Effector memory CD4-positive, alpha-beta T cell (primary cell): Measurements from ENCODE around the gene IVNS1ABP.

Experiments used
- DNase-seq, 3 donors: peaks; one replicate each; pipeline ENCODE4 v3.0.0-alpha.2; 2020
- H3K27ac ChIP-seq: 2 replicates; pipeline ENCODE4 v1.7.0; 2013; ENCODE audit warnings: mild to moderate bottlenecking, low read length, moderate library complexity; ENCODE audit not compliant: insufficient read depth, poor library complexity, severe bottlenecking
- H3K27me3 ChIP-seq: replicated peaks from 2 replicates; pipeline ENCODE4 v1.7.0; 2013; ENCODE audit warnings: mild to moderate bottlenecking, low read length; ENCODE audit not compliant: insufficient read depth, control insufficient read depth, poor library complexity, severe bottlenecking
- H3K36me3 ChIP-seq: 2 replicates; pipeline ENCODE4 v1.7.0; 2013; ENCODE audit warnings: mild to moderate bottlenecking, low read length, moderate library complexity; ENCODE audit not compliant: control insufficient read depth, insufficient read depth
- H3K4me1 ChIP-seq: 2 replicates; pipeline ENCODE4 v1.7.0; 2013; ENCODE audit warnings: low read length, mild to moderate bottlenecking; ENCODE audit not compliant: control insufficient read depth, insufficient read depth, poor library complexity, severe bottlenecking
- H3K4me3 ChIP-seq: 2 replicates; pipeline ENCODE4 v1.7.0; 2013; ENCODE audit warnings: low read length, low read depth, mild to moderate bottlenecking; ENCODE audit not compliant: insufficient read depth, poor library complexity, severe bottlenecking
- H3K9me3 ChIP-seq: 2 replicates; pipeline ENCODE4 v1.7.0; 2013; ENCODE audit warnings: mild to moderate bottlenecking, low read length, moderate library complexity; ENCODE audit not compliant: control insufficient read depth

The IVNS1ABP gene

DNA sequence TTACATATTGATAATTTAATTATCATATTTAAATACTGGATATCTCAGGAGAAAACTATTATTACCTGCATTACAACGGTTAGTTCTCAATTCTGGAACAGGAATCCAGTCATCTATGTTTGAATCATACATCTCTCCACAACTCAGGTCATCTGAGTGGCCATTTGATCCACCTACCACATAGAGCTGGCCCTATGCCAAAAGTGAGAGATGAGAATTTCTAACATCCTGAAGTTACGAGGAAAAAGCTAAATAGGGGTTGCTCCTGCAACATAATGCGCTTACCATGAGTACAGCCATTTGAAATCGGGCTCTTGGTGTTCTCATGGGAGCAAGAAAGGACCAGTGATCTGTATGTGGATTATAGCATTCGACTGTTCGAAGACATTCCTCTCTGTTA is 16.9 kb downstream of the IVNS1ABP start:
- H3K27ac ChIP-seq: no peak overlapping the region
- no peaks in the 10 kb centered on the region for H3K27me3 ChIP-seq
- H3K9me3 ChIP-seq: no peaks in the 10 kb centered on the region
- peaks cover 88% of the 10 kb centered on the region for H3K36me3 ChIP-seq
- no peaks in the 10 kb centered on the region for H3K4me1 ChIP-seq
- no peak overlapping the region for H3K4me3 ChIP-seq
- no peak for DNase-seq

DNA sequence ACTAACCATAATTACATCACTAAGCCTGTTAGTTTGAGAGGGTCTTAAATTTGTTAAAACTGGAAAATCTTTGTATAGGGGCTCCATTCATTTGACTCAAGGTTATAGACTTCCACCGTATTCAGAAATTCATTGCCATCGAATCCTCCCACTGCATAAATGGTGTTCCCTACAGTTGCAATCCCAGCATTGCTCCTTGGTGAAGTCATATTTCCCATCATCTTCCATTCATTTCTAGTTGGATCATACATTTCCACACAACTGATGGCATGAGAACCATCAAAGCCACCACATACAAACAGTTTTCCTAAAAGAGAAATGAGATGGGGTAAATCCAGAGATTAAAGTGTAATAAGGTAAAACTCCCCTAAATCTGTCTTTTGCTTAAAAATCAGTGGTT is 19.1 kb downstream of the IVNS1ABP start:
- no peaks in the 10 kb centered on the region for H3K9me3 ChIP-seq
- H3K36me3 ChIP-seq: peaks cover 77% of the 10 kb centered on the region

DNA sequence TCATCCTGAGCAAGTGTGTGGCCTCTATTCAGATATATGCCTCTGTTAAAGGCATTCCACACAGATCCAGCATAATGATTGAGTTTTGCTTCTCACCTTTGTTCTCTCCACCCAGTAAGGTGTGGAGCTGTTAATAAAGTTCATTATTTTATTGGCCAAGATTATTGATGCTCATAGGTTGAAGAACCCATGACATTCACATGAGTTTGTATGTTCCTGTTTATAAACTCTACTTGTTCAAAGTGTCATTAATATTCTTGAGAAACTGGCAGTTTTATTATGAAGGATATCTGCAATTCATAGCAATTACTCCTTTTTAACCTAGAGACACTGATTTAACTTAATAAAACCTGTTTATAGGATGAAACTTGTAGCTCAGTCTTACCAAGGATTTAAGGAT is 22.0 kb downstream of the IVNS1ABP start:
- Histone ChIP-seq H3K36me3 (peaks cover 50% of the 10 kb centered on the region), H3K4me1 (no peaks in the 10 kb centered on the region), H3K9me3 (no peaks in the 10 kb centered on the region), H3K27me3 (no peaks in the 10 kb centered on the region), H3K27ac (no peak overlapping the region), H3K4me3 (no peak overlapping the region)
- no peak for DNase-seq

More for the DNA sequence above, 19.1 kb downstream of the IVNS1ABP start:
- Histone ChIP-seq H3K27ac (no peak overlapping the region), H3K27me3 (no peaks in the 10 kb centered on the region), H3K4me3 (no peak overlapping the region), H3K4me1 (no peaks in the 10 kb centered on the region)
- DNase-seq: no peak

DNA sequence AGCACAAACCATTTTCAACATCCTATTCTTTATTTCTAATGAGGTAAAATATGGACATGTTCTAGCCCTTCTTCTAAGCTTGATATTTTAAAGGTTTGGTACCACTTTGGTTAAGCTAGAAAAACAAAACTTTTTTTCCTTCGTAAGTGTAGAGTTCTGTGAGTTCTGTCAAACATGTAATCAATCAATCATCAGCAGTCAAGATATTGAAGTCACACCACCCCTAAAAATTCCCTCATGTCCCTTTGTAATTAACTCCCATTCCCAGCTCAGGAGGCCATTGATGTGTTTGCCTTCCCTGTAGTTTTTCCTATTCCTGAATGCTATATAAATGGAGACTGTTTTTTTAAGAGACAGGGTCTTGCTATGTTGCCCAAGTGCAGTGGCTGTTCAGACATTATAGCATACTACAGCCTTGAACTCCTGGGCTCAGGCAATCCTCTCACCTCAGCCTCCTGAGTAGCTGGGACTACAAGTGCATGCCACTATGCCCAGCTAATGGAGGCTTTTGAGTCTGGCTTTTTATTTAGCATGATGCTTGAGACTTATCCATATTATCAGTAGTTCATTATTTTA is 23.0 kb downstream of the IVNS1ABP start:
- DNase-seq: no peak
- H3K4me3 ChIP-seq: no peak overlapping the region
- H3K27me3 ChIP-seq: no peaks in the 10 kb centered on the region
- H3K9me3 ChIP-seq: no peaks in the 10 kb centered on the region
- H3K36me3 ChIP-seq: peaks cover 40% of the 10 kb centered on the region
- H3K27ac ChIP-seq: no peak overlapping the region
- H3K4me1 ChIP-seq: no peaks in the 10 kb centered on the region

DNA sequence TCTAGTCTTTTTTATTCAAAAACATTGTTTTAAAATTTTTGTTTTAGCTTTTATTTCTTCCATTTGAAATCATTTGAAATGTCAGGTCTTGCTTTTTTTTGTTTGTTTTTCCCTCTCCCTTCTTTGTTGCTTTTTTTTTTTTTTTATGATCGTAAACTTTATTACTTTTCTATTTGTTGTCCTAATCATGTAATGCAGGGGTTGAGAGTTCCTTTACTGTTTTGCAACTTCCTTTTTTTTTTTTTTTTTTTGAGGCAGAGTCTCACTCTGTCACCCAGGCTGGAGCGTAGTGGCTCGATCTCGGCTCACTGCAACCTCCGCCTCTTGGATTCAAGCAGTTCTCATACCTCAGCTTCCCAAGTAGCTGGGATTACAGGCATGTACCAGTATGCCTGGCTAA is 24.8 kb downstream of the IVNS1ABP start:
- Histone ChIP-seq H3K36me3 (peaks cover 22% of the 10 kb centered on the region), H3K4me1 (no peaks in the 10 kb centered on the region), H3K9me3 (no peaks in the 10 kb centered on the region), H3K4me3 (no peak overlapping the region), H3K27ac (no peak overlapping the region), H3K27me3 (no peaks in the 10 kb centered on the region)
- no peak for DNase-seq

DNA sequence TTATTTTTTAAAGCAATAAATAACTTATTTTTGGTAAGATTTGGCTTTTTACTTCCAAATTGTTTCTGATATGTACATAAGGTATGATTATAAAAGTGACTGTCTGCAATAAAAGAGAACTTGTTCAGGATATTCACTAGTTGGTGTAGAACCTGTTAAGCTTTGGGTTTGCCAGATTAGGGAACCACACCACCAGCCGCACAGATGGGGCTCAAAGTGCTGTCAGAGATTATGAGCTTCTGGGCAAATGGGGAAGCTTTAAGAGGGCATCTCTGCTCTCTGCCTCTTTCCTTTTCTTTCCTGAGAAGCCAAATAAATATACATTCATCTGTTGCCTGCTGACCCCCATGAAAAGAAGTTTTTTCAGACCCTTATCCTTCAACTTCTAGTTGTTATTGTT is 25.4 kb downstream of the IVNS1ABP start:
- DNase-seq: no peak
- H3K27ac ChIP-seq: no peak overlapping the region

DNA sequence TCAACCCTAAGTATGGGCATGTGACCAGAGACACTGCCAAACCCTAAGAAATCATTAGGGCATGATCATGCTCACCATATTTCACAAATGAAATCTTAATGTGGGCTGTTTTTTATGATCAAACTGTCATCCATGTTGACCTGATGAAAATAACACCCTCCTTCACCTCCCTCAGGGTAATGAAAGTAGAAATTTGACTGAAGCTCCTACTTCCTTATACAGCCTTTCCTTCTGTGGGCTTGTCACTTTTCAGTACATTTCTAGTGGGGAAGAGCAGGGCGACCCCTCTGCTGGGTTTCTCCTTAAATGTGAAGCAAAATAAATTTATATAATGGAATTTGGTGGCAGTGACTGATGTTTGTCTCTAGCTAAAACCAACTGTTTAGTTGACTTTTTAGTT is 25.9 kb downstream of the IVNS1ABP start:
- DNase-seq: no peak
- Histone ChIP-seq H3K9me3 (no peaks in the 10 kb centered on the region), H3K4me3 (no peak overlapping the region), H3K36me3 (peaks cover 11% of the 10 kb centered on the region), H3K27me3 (no peaks in the 10 kb centered on the region), H3K27ac (no peak overlapping the region), H3K4me1 (no peaks in the 10 kb centered on the region)

More for the DNA sequence above, 25.4 kb downstream of the IVNS1ABP start:
- no peaks in the 10 kb centered on the region for H3K27me3 ChIP-seq
- H3K36me3 ChIP-seq: peaks cover 16% of the 10 kb centered on the region
- no peaks in the 10 kb centered on the region for H3K9me3 ChIP-seq
- H3K4me1 ChIP-seq: no peaks in the 10 kb centered on the region
- H3K4me3 ChIP-seq: no peak overlapping the region

DNA sequence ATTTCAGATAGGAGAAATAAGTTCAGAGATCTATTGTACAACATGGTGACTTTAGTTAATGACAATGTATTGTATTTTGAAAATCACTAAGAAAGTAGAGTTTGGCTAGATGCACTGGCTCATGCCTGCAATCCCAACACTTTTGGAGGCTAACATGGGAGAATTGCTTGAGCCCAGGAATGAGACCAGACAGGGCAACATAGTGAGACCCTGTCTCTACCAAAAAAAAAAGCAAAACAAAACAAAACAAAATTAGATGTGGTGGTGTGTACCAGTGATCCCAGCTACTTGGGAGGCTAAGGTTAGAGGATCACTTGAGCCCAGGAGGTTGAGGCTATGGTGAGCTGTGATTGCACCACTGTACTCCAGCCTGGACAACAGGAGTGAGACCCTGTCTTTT is 27.2 kb downstream of the IVNS1ABP start:
- no peak overlapping the region for H3K4me3 ChIP-seq
- no peak for DNase-seq
- H3K9me3 ChIP-seq: no peaks in the 10 kb centered on the region
- no peaks in the 10 kb centered on the region for H3K27me3 ChIP-seq
- H3K36me3 ChIP-seq: peaks cover 7% of the 10 kb centered on the region
- H3K27ac ChIP-seq: no peak overlapping the region
- H3K4me1 ChIP-seq: peaks cover 5% of the 10 kb centered on the region

DNA sequence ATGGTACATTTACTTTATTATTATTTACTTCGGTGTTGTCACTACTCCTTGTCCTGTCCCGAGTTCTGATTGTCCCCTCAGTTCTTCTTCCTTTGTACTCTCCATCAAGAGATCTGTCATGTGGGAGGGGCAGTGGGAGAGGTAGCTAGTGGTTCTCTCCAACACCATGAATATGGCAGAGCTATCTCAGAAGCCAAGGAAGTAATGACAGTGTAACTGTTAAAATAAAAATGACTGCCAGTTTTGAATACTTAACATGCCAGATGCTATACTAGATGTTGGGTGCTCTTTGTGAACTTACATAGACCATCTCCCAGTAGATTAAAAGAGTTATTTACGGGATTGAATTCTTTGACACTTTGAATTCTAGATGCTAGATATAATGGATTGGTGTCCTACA is 28.6 kb downstream of the IVNS1ABP start:
- Histone ChIP-seq H3K9me3 (no peaks in the 10 kb centered on the region), H3K4me1 (peaks cover 7% of the 10 kb centered on the region), H3K27me3 (no peaks in the 10 kb centered on the region), H3K4me3 (no peak overlapping the region), H3K36me3 (no peaks in the 10 kb centered on the region), H3K27ac (no peak overlapping the region)
- DNase-seq: no peak

DNA sequence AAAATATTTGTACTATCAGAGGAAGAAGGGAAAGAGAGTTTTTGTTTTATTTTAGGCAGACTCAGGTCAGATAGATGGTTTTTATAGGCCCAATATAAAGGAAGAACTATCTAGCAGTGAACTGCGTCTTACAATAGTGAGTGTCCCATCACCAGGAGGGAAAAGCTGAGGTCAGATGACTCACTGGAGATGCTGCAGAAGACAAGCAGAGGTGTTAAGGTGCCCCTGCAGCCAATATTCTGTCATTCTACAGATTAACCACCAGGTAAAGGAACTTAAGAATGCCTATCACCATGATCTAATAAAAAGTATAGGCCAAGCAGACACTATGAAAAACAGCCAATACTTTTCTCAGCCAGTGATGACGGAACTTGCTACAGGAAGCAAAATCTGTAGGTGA is 29.6 kb downstream of the IVNS1ABP start:
- DNase-seq: no peak
- no peak overlapping the region for H3K27ac ChIP-seq
- no peaks in the 10 kb centered on the region for H3K36me3 ChIP-seq
- H3K4me1 ChIP-seq: peaks cover 13% of the 10 kb centered on the region
- no peaks in the 10 kb centered on the region for H3K9me3 ChIP-seq
- no peak overlapping the region for H3K4me3 ChIP-seq
- H3K27me3 ChIP-seq: no peaks in the 10 kb centered on the region
